CD4-positive, CD25-positive, alpha-beta regulatory T cell (primary cell): Measurements from ENCODE around the gene PRSS50. TPM values are rescaled to one million over a fixed set of nuclear protein-coding genes. Genes with fewer than 3 reads are reported as not detected.

Source experiments
- ATAC-seq, 2 donors: fragments of 150-1000 bp; cut with Tn5 transposase; one replicate each; pipeline ENCODE4 v1.10.0; 2021; ENCODE audit warnings: low read depth in 2 of 2, moderate number of reproducible peaks in 2 of 2, moderate library complexity in 1 of 2
- DNase-seq, 3 donors: peaks; one replicate each; pipeline versions ENCODE4 v3.0.0 to v3.0.0-alpha.2; 2012 to 2022; ENCODE audit warnings: mixed read lengths in 1 of 3
- H3K27ac ChIP-seq: one replicate; pipeline ENCODE4 v1.7.0; 2013; ENCODE audit warnings: mild to moderate bottlenecking, low read length; ENCODE audit not compliant: insufficient read depth, poor library complexity, severe bottlenecking
- H3K27me3 ChIP-seq: one replicate; pipeline ENCODE4 v1.7.0; 2013; ENCODE audit warnings: low read length; ENCODE audit not compliant: control insufficient read depth, insufficient read depth
- H3K36me3 ChIP-seq: one replicate; pipeline ENCODE4 v1.7.0; 2013; ENCODE audit warnings: mild to moderate bottlenecking, low read length, moderate library complexity; ENCODE audit not compliant: control insufficient read depth, insufficient read depth
- H3K4me1 ChIP-seq: 2 replicates; pipeline ENCODE4 v1.7.0; 2013; ENCODE audit warnings: mild to moderate bottlenecking, low read length; ENCODE audit not compliant: insufficient read depth, control insufficient read depth, poor library complexity, severe bottlenecking
- H3K4me3 ChIP-seq: one replicate; pipeline ENCODE4 v1.7.0; 2013; ENCODE audit warnings: low read depth, mild to moderate bottlenecking, low read length, moderate library complexity
- H3K9me3 ChIP-seq, 2 experiments: 1 replicate in 1 of 2; 2 replicates in 1 of 2; pipeline ENCODE4 v1.7.0; 2013; ENCODE audit warnings: low read length in 2 of 2, mild to moderate bottlenecking in 1 of 2, moderate library complexity in 1 of 2; ENCODE audit not compliant: control insufficient read depth in 2 of 2
- H3K27ac Mint-ChIP-seq, 3 donors: one replicate each; pipeline ENCODE4 v1.8.0; 2020 to 2022; ENCODE audit warnings: mild to moderate bottlenecking in 3 of 3, mixed read lengths in 3 of 3, moderate library complexity in 2 of 3
- H3K27me3 Mint-ChIP-seq: one replicate; pipeline ENCODE4 v1.8.0; 2022; ENCODE audit warnings: mild to moderate bottlenecking, mixed read lengths
- H3K36me3 Mint-ChIP-seq: one replicate; pipeline ENCODE4 v1.8.0; 2020; ENCODE audit warnings: mixed read lengths
- H3K4me1 Mint-ChIP-seq, 4 donors: one replicate each; pipeline ENCODE4 v1.8.0; 2020 to 2022; ENCODE audit warnings: mixed read lengths in 4 of 4, mild to moderate bottlenecking in 1 of 4
- H3K4me3 Mint-ChIP-seq, 4 donors: one replicate each; pipeline ENCODE4 v1.8.0; 2020 to 2022; ENCODE audit warnings: mild to moderate bottlenecking in 4 of 4, mixed read lengths in 4 of 4, moderate library complexity in 3 of 4
- H3K9me3 Mint-ChIP-seq, 7 donors: one replicate each; pipeline ENCODE4 v1.8.0; 2020 to 2022; ENCODE audit warnings: mixed read lengths in 7 of 7, mild to moderate bottlenecking in 3 of 7, moderate library complexity in 2 of 7
- polyA plus RNA-seq, 4 donors: library from polyadenylated mRNA; unstranded; fragments of 300-500 nt; fragmentation: Illumina TruSeq; gene quantifications; one replicate each; pipeline ENCODE4 v1.2.3, GENCODE V29; 2021
- total RNA-seq: library from RNA; stranded (reverse); gene quantifications from one replicate; pipeline ENCODE4 v1.2.3, GENCODE V29; 2022

The PRSS50 gene
- total and polyA plus RNA-seq, 5 donors from 2014 or later = not detected

- Histone ChIP-seq H3K4me3 (no peak overlapping the region), H3K27ac (no peak overlapping the region), H3K36me3 (no peaks in the 10 kb centered on the region), H3K4me1 (no peaks in the 10 kb centered on the region), H3K27me3 (no peaks in the 10 kb centered on the region), H3K9me3 (no peaks in the 10 kb centered on the region)
- ATAC-seq (no peak), DNase-seq (no peak)
- Mint-ChIP-seq H3K27ac (no peak overlapping the region), H3K4me3 (no peak overlapping the region), H3K4me1 (no peaks in the 10 kb centered on the region), H3K36me3 (peaks cover 4% of the 10 kb centered on the region), H3K9me3 (peaks cover 0 to 1% (median 0%) of the 10 kb centered on the region in 7 donors), H3K27me3 (no peaks in the 10 kb centered on the region)
Measured at GRCh38 chr3:46672349-46672695, 45.3 kb downstream of the PRSS50 start.

GRCh38 chr3:46671541-46672348, 45.9 kb downstream of the PRSS50 start:
- DNase-seq (no peak), ATAC-seq (no peak)
- Mint-ChIP-seq H3K27me3 (no peaks in the 10 kb centered on the region), H3K36me3 (peaks cover 4% of the 10 kb centered on the region), H3K4me1 (no peaks in the 10 kb centered on the region), H3K4me3 (no peak overlapping the region), H3K27ac (no peak overlapping the region), H3K9me3 (peaks cover 0 to 1% (median 0%) of the 10 kb centered on the region in 7 donors)
- Histone ChIP-seq H3K27ac (no peak overlapping the region), H3K4me3 (no peak overlapping the region), H3K4me1 (no peaks in the 10 kb centered on the region), H3K36me3 (no peaks in the 10 kb centered on the region), H3K9me3 (no peaks in the 10 kb centered on the region), H3K27me3 (no peaks in the 10 kb centered on the region)

- H3K9me3 Mint-ChIP-seq = peaks cover 0 to 1% (median 0%) of the 10 kb centered on the region in 7 donors
- no peaks in the 10 kb centered on the region for H3K27me3 Mint-ChIP-seq
- H3K4me1 ChIP-seq = no peaks in the 10 kb centered on the region
- no peak overlapping the region for H3K4me3 ChIP-seq
- H3K36me3 Mint-ChIP-seq = peaks cover 4% of the 10 kb centered on the region
- no peaks in the 10 kb centered on the region for H3K36me3 ChIP-seq
- H3K27me3 ChIP-seq = no peaks in the 10 kb centered on the region
- no peak overlapping the region for H3K27ac ChIP-seq
- H3K4me3 Mint-ChIP-seq = no peak overlapping the region
- no peak for DNase-seq
- H3K4me1 Mint-ChIP-seq = no peaks in the 10 kb centered on the region
- no peak for ATAC-seq
- H3K9me3 ChIP-seq = no peaks in the 10 kb centered on the region
- peak overlapping the region in 1 of 3 donors; percentile 76 for H3K27ac Mint-ChIP-seq
Measured at GRCh38 chr3:46670891-46671427, 46.7 kb downstream of the PRSS50 start.

GRCh38 chr3:46670000-46670890, 47.4 kb downstream of the PRSS50 start:
- Mint-ChIP-seq H3K36me3 (peaks cover 4% of the 10 kb centered on the region), H3K4me3 (no peak overlapping the region)
- no peaks in the 10 kb centered on the region for H3K36me3 ChIP-seq

GRCh38 chr3:46669191-46669999, 48.3 kb downstream of the PRSS50 start:
- no peak for DNase-seq
- Mint-ChIP-seq H3K27me3 (no peaks in the 10 kb centered on the region), H3K27ac (peak overlapping the region in 1 of 3 donors; percentile 88), H3K4me3 (peak overlapping the region in 1 of 4 donors; percentile 52), H3K4me1 (no peaks in the 10 kb centered on the region), H3K36me3 (peaks cover 3% of the 10 kb centered on the region), H3K9me3 (peaks cover 0 to 1% (median 0%) of the 10 kb centered on the region in 7 donors)
- no peaks in the 10 kb centered on the region for H3K9me3 ChIP-seq
- ATAC-seq = no peak
- no peaks in the 10 kb centered on the region for H3K36me3 ChIP-seq
- H3K4me1 ChIP-seq = no peaks in the 10 kb centered on the region
- no peak overlapping the region for H3K27ac ChIP-seq
- H3K4me3 ChIP-seq = no peak overlapping the region
- H3K27me3 ChIP-seq = no peaks in the 10 kb centered on the region

More at GRCh38 chr3:46670000-46670890, 47.4 kb downstream of the PRSS50 start:
- Mint-ChIP-seq H3K27me3 (no peaks in the 10 kb centered on the region), H3K27ac (peak overlapping the region in 1 of 3 donors; percentile 76), H3K4me1 (no peaks in the 10 kb centered on the region), H3K9me3 (peaks cover 0 to 1% (median 0%) of the 10 kb centered on the region in 7 donors)
- DNase-seq = no peak
- Histone ChIP-seq H3K4me1 (no peaks in the 10 kb centered on the region), H3K9me3 (no peaks in the 10 kb centered on the region), H3K4me3 (no peak overlapping the region), H3K27me3 (no peaks in the 10 kb centered on the region), H3K27ac (no peak overlapping the region)
- ATAC-seq = no peak

- Mint-ChIP-seq H3K4me1 (no peaks in the 10 kb centered on the region), H3K9me3 (peaks cover 0 to 1% (median 0%) of the 10 kb centered on the region in 7 donors), H3K36me3 (no peaks in the 10 kb centered on the region), H3K4me3 (no peak overlapping the region), H3K27ac (peak overlapping the region in 1 of 3 donors; percentile 15), H3K27me3 (no peaks in the 10 kb centered on the region)
- H3K27ac ChIP-seq = no peak overlapping the region
- no peaks in the 10 kb centered on the region for H3K9me3 ChIP-seq
- H3K4me3 ChIP-seq = no peak overlapping the region
- DNase-seq (no peak), ATAC-seq (no peak)
- no peaks in the 10 kb centered on the region for H3K36me3 ChIP-seq
- no peaks in the 10 kb centered on the region for H3K27me3 ChIP-seq
- H3K4me1 ChIP-seq = no peaks in the 10 kb centered on the region
Measured at GRCh38 chr3:46668591-46668990, 49.1 kb downstream of the PRSS50 start.

GRCh38 chr3:46668116-46668515, 49.6 kb downstream of the PRSS50 start:
- Histone ChIP-seq H3K27me3 (no peaks in the 10 kb centered on the region), H3K4me1 (no peaks in the 10 kb centered on the region), H3K9me3 (no peaks in the 10 kb centered on the region), H3K36me3 (no peaks in the 10 kb centered on the region), H3K27ac (no peak overlapping the region), H3K4me3 (no peak overlapping the region)
- peak overlapping the region in 1 of 3 donors; percentile 15 for H3K27ac Mint-ChIP-seq
- H3K4me3 Mint-ChIP-seq = no peak overlapping the region
- ATAC-seq = no peak
- H3K27me3 Mint-ChIP-seq = no peaks in the 10 kb centered on the region
- DNase-seq = no peak
- H3K9me3 Mint-ChIP-seq = no peaks in the 10 kb centered on the region
- peaks cover 0 to 2% (median 0%) of the 10 kb centered on the region in 4 donors for H3K4me1 Mint-ChIP-seq
- H3K36me3 Mint-ChIP-seq = no peaks in the 10 kb centered on the region
